ENCODE data around the gene JARID2.

The JARID2 gene

DNA sequence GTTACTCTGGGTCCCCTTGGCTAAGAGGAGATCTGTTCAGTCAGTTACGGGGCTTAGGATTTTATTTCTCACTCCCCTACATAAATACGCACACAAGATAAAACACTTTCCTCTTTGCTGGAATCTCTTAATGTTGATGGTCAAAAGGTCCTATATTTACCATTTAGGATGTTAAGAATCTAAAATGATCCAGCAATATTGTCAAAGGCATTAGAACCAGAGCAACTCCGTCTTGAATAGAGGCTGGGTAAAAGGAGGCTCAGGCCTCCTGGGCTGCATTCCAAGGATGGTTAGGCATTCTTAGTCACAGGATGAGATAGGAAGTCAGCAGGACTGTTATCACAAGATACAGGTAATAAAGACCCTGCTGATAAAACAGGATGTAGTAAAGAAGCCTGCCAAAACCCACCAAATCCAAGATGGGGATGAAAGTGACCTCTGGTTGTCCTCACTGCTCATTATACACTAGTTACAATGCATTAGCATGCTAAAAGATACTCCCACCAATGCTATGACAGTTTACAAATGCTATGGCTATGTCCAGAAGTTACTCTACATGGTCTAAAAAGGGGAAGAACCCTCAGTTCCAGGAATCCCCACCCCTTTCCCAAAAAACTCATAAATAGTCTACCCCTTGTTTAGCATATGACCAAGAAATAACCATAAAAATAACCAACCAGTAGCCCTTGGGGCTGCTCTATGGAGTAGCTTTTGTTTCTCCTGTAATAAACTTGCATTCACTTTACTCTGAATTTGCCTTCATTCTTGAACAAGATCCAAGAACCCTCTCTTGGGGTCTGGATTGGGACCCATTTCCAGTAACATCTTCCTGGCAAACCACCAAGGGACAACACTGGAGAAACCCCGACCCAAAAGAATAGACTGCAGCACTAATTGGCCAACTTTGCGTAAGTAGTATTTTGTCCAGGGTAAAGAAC is 309.5 kb downstream of the JARID2 start:
- DNase-seq = peak; percentile 58 to 65

- no peak for DNase-seq
Observed at GRCh38 chr6:15556711-15557110, 310.8 kb downstream of the JARID2 start.

GRCh38 chr6:15557174-15557573 is 311.3 kb downstream of the JARID2 start:
- DNase-seq = no peak

DNA sequence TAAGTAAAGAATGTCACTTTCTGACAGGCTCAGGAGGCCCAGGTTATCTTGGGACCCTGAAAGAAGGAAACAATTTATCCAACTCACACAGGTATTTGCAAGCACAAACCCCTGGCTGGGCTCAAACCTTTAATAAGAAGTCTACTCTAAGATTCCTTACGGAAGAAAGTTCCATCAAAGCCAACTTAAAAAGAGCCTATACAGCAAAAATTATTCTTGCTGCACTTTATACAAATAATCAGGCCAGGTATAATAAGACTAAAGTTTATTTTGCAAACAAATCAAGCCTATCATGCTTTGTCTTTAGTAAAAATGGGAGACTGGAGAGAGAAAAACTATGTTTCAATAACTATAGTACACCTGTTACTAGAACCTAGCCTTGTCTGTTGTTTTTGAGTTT is 314.8 kb downstream of the JARID2 start:
- no peak for DNase-seq

DNA sequence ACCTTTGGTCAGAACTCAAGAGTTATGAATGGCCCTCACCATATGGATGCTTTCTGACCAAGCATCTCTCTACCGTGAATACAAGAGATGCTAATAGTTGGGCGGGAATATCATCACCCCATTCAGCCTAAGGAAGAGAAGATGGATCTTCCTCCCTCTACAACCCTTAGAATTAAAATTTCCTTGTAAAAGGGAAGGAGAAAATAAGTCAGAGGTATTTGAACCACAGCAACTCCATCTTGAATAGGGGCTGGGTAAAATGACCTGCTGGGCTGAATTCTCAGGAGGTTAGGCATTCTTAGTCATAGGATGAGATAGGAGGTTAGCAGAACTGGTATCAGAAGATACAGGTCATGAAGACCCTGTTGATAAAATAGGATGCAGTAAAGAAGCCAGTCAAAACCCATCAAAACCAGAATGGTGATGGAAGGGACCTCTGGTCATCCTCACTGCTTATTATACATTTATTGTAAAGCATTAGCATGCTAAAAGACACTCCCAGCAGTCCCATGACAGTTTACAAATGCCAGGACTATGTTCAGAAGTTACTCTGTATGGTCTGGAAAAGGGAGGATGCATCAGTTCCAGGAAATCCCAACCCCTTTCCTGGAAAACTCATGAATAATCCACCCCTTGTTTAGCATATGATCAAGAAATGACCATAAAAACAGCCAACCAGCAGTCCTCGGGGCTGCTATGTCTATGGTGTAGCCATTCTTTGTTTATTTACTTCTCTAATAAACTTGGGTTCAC is 315.8 kb downstream of the JARID2 start:
- no peak for DNase-seq

- DNase-seq = peak in 1 of 2 donors; percentile 28
Observed at GRCh38 chr6:15562977-15563376, 317.1 kb downstream of the JARID2 start.

GRCh38 chr6:15569035-15569995 is 323.4 kb downstream of the JARID2 start:
- DNase-seq = no peak

DNA sequence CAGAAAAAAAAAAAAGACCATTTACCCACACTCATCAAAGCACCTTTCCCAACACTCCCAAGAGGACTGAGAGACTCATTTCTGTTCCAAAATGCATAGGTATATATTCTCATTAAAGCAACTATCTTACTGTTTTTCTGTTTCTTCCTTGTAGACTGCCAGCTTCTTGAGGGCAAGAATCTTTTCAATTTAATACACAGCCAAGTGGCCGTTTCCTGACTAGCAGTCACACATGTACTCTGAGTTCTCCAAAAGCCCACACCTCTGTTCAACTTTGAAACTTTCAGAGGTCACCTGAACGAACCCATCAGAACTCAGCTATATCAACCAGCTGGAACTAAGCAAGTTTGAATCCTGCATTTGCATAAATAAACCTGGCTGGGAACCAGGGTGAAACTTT is 324.3 kb downstream of the JARID2 start:
- no peak for DNase-seq

Data from inflammatory macrophage treated with lipopolysaccharide for 1 hour (primary cell).